HG03575 (cell line): ENCODE data around the gene GPR139.

ENCODE experiments used
- ATAC-seq: cut with Tn5 transposase; IDR thresholded peaks from one replicate; pipeline ENCODE4 v1.9.1; 2021; ENCODE audit not compliant: unreplicated experiment, insufficient number of reproducible peaks, low FRiP score; ENCODE audit errors: extremely low read depth

GPR139 gene

GRCh38 chr16:19997734-19998133 lies 76.0 kb downstream of the GPR139 start:
- ATAC-seq, result no peak

DNA sequence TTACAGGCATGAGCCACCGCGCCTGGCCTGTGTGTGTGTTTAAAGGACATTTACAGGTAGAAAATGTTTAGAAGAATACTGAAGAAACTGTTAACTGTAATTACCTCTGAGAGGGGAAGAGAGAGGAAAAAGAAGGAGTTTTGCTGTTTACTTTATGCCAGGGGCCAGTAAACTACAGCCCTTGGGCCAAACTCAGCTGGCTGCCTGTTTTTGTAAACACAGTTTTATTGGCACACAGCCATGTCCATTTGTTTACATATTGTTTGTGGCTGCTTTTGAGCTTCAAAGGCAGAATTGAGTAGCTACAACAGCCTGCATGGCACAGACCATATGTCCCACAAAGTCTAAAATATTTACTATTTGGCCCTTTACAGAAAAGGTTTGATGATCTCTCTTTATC lies 76.4 kb downstream of the GPR139 start:
- no peak for ATAC-seq

- no peak for ATAC-seq
These were observed 79.1 kb downstream of the GPR139 start for GRCh38 chr16:19994466-19995170.

DNA sequence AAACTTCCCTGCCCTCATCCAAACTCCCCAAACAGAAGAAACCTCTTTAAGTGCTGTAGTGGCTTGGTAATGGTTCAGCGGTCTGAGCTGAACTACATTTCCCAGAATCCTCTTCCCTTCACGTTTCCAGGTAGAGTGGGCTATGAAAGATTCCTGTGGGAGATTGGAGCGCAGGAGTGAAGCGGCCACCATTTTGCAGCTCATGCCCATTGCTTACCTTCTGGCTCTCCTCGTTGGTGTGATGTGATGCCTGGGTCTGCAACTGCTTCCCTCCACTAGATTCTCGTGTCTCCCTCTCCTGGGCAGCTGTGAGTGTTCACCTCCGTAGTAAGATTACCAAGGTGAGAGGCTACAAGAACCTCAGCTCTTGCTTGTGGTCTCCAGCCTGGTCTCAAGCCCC lies 82.1 kb downstream of the GPR139 start:
- no peak for ATAC-seq

DNA sequence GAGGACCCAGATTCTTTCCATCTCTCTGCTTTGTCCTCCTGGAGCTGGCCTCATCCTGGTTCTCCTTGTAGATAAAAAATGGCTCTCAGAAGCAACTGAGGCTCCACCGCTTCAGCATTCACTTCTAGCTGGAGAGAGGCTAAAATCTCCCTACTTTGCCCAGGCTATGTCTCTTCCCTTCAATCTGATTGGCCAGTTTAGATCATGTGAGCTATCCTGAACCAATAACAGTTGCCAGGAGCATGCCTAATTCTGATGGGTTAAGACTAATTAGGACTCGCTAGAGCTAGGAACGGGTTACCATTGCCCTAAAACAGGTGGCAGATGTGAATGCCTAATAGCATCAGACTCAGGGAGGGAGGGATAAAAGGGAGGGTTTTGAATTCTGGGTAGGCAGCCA lies 89.6 kb downstream of the GPR139 start:
- no peak for ATAC-seq
